ENCODE results near the gene ABHD16A.

ABHD16A gene

GRCh38 chr6:31730631-31731086, 27.5 kb upstream of the ABHD16A start:
- peak overlapping the region; percentile 83 for H3K4me3 ChIP-seq (ENCODE audit: control insufficient read depth, low read depth, low read length)
- no peak for DNase-seq (ENCODE audit: low read depth)
- no peak for TF ChIP-seq CTCF (IDR thresholded peaks at IDR 0.05; ENCODE audit: control insufficient read depth, insufficient read depth, low read depth, low read length, missing control alignments)

- peak overlapping the region; percentile 83 for H3K4me3 ChIP-seq (ENCODE audit: control insufficient read depth, low read depth, low read length)
- no peak for DNase-seq (ENCODE audit: low read depth)
- no peak for TF ChIP-seq CTCF (IDR thresholded peaks at IDR 0.05; ENCODE audit: control insufficient read depth, insufficient read depth, low read depth, low read length, missing control alignments)
Measured at GRCh38 chr6:31729979-31730630, 27.0 kb upstream of the ABHD16A start.

DNA sequence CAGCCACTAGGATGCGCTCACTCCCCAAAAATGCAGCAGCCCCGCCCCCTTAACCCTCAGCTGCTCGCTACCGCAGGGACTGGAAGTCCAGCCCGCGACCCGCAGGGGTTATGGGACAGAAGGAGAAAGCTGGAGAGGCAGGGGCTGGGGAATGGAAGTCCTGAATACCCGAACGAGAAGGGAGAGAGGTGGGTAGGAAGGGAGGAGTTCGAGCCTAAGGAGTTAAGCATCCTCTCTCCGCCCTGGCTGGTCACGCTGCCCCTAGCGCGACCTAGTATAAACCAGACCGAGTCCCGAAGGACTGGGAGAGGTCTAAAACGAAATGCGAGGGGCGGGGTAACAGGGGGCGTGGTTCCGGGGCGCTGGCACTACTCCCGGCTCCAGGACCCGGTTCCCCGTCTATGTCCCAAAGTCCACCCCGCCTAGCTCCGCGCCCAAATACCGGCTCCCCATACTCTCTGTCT, 26.4 kb upstream of the ABHD16A start:
- TF ChIP-seq CTCF (IDR thresholded peaks at IDR 0.05; ENCODE audit: control insufficient read depth, insufficient read depth, low read depth, low read length, missing control alignments) = no peak
- peak overlapping the region; percentile 83 for H3K4me3 ChIP-seq (ENCODE audit: control insufficient read depth, low read depth, low read length)
- DNase-seq (ENCODE audit: low read depth) = no peak

- no peak for DNase-seq (ENCODE audit: low read depth)
- H3K4me3 ChIP-seq (ENCODE audit: control insufficient read depth, low read depth, low read length) = peak within 1 kb of the TSS; percentile 83
- peak; percentile 70 for TF ChIP-seq CTCF (IDR thresholded peaks at IDR 0.05; ENCODE audit: control insufficient read depth, insufficient read depth, low read depth, low read length, missing control alignments)
Measured at GRCh38 chr6:31728767-31729514, 25.8 kb upstream of the ABHD16A start, which contains the start of gene DDAH2. Gene DDAH2 (minus strand): TSS chr6:31729299. CDS start chr6:31729161, 138 bp downstream.

DNA sequence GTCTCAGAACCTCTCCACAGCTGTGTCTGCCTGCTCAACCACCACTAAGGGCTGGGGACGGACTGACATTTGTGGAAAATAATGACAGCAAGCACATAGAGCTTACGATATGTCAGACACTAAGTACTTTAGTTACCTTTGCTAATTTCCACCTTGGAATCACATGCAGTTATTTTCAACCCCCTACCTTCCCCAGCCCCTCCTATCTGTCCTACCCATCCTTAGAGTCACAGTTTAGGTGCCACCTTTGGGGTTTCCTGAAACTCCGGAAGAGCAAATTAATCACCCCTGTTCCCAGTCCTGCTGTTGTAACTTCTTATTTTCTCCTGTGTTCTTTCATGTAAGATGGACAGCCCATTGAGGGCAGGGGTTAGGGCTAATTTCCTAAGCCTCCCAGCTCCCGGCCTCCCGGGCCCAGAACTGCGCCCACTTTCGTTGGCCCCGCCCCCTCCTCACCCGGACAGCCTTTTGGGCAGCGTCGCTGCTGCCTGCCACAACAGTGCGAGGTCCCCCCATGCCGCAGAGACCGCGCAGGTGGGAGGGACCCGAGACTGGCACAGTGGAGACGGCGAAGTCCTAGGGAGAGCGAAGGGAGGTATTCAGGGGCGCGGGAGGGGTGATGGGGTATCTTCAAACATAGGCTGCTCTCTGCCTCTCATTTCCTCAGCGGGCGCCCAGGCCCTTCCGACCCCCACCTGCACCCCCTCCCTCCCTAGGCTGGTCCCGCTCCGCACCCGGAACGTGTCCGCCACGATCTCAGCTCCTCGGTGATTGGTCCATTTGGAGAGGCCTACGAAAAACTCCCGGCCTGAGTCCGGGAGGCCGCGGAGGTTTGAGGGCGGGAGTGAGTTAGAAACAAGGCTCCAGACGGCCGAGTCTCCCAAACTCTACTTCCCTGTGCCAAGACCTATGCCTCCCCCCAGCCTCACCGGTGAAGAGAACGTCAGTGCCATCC, 24.9 kb upstream of the ABHD16A start:
- H3K4me3 ChIP-seq (ENCODE audit: control insufficient read depth, low read depth, low read length) = peak overlapping the region; percentile 83
- DNase-seq (ENCODE audit: low read depth) = no peak
- TF ChIP-seq CTCF (IDR thresholded peaks at IDR 0.05; ENCODE audit: control insufficient read depth, insufficient read depth, low read depth, low read length, missing control alignments) = no peak

Data from AG09309 (cell line).